HG03439 (cell line): ENCODE data around the gene THSD4.
"Not testable (repeated sequence)": the region's sequence is repeated elsewhere in the genome, so short reads cannot be mapped to it uniquely, and the experiment has no call there.

Source experiments
- ATAC-seq: cut with Tn5 transposase; IDR thresholded peaks from one replicate; pipeline ENCODE4 v1.9.1; 2021; ENCODE audit warnings: mild to moderate bottlenecking, moderate library complexity; ENCODE audit not compliant: unreplicated experiment

Gene THSD4

GRCh38 chr15:71718116-71718910 is 603.0 kb downstream of the THSD4 start:
- no peak for ATAC-seq

DNA sequence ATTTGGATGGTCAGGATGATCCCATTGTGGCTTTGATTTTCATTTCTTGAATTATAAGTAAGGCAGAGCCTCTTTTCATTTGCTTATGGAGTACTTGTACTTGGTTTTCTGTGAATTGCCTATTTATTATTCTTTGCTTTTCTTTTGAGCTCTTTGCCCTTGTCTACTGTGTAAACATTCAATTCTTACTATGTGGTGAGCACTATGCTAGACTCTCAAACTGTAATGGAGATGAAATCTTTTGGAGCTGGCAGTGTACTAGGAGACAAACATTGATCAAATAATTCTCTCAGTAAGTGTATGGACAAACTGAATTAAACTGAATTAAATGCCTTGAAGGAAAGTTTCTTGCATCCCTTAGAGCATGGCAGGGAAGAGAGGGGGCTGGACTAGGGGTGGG is 608.1 kb downstream of the THSD4 start:
- ATAC-seq, result no peak

DNA sequence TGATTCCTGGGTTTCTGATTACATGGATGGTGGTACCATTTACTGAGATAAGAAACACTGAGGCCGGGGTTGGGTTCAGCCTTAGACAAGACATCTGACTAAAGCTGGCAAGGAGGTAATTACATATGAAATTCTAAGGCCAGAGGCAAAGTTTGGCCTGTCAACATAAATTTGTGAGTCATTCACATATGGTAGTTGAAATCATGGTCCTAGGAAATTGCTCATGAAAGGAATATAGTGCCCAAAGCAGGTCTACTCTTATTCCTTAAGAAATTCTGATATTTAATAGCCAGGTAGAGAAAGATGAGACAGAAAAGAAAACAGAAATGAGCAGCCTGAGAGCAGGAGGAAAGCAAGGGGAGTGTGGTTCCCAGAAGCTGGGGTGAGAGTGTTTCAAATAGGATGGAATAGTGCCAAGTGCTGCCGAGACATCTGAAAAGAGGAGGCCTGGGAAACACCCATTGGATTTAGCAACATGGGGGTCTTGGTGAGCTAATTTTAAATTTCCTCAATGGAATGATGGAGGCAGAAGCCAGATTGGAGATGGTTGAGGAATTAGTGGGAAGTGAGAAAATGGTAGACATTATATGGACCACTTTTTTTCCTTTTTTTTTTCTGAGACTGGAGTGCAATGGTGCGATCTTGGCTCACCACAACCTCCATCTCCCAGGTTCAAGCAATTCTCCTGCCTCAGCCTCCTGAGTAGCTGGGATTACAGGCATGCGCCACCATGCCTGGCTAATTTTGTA is 610.1 kb downstream of the THSD4 start:
- ATAC-seq, result not testable (repeated sequence)

- no peak for ATAC-seq
These were observed 613.6 kb downstream of the THSD4 start for GRCh38 chr15:71728881-71729280.

DNA sequence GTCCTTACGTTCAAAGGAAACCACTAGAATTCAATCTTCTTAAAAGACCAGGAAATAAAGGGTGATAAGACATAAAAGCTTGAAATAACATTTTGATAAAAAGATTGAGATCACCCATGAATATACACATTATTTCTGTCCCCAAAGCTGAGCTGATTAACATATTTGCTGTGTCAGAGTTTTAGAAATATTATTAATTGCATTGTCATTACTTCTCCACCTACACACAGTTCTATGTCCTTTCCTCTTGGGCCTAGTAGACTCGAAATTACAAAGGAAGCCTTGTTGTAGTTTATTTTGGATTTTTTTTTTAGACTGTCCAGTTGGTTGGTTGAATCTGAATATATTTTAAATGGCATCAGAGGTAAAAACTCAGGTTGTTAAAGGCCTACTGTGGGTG is 614.0 kb downstream of the THSD4 start:
- no peak for ATAC-seq

DNA sequence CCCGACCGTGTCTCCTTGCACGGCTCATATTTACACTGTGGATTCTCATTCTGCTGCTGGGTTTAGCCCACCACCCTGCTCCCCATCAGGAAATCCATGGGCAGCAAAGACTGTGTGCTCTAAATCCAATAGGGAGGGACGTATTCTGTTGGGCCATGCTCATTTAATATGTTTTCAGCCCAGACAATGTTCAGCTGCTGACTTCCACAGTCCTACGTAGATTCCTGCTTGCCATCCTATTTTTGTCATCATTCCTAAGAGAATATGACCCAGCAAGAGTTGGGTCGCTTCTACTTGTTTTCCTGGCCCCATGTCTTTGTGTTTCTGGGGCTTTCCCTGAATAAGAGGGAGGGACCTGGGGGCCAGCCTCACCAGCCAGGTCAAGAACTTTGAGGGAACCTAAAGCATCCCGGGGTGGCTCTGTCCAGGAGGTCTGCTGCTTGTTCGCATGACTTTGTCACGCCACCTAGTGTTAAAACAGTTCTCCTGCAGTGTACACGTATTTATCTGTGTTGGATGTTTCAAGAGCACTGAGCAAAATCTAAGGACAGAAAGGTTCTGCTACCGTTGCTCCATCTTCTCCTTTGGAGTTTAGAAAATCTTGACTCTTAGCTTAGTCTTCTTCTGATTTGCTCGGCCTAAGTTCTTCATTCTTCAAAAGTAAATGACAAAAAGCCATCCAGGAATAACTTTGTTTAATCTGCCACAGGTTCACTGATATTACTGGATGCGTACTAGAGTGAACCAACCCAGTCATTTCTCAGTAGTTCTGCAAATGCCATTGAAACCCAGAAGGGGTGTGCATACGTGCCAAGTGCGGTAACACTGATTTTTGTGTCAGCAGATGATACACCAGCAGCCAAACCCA is 615.2 kb downstream of the THSD4 start:
- ATAC-seq, result no peak

- ATAC-seq, result no peak
These were observed 617.4 kb downstream of the THSD4 start for GRCh38 chr15:71732636-71733035.

DNA sequence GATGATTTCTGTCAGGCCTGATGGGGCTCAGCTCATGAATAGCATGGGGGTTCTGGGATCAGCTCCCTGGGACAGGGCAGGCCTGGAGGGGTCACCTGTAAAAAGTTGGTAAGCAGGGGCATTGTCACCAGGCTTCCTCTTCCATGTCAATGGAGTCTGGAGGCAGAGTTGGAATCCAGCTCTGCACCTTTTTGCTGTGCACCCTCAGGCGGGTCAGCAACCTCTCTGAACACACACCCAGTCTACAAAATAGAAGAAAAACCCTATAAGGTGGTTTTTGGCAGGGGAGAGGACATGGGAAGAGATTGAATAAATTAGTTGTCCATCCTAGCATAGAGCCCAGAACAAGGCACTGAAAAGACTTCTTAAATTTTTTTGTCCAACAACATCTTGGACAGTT is 617.9 kb downstream of the THSD4 start:
- no peak for ATAC-seq

GRCh38 chr15:71734709-71735384 is 619.6 kb downstream of the THSD4 start:
- ATAC-seq, result no peak

DNA sequence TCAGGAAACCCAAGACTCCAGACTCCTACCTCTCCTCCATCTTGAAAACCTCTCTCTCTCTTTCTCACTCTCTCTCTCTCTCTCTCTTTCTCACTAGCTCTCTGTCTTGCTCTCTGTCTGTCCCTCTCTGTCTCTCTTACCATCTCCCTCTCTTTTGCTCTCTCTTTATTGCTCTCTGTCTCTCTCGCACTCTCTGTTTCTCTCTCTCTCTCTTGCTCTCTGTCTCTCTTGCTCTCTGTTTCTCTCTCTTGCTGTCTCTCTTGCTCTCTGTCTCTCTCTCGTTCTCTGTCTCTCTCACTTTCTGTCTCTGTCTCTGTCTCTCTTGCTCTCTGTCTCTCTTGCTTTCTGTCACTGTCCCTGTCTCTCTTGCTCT is 620.1 kb downstream of the THSD4 start:
- ATAC-seq, result no peak

DNA sequence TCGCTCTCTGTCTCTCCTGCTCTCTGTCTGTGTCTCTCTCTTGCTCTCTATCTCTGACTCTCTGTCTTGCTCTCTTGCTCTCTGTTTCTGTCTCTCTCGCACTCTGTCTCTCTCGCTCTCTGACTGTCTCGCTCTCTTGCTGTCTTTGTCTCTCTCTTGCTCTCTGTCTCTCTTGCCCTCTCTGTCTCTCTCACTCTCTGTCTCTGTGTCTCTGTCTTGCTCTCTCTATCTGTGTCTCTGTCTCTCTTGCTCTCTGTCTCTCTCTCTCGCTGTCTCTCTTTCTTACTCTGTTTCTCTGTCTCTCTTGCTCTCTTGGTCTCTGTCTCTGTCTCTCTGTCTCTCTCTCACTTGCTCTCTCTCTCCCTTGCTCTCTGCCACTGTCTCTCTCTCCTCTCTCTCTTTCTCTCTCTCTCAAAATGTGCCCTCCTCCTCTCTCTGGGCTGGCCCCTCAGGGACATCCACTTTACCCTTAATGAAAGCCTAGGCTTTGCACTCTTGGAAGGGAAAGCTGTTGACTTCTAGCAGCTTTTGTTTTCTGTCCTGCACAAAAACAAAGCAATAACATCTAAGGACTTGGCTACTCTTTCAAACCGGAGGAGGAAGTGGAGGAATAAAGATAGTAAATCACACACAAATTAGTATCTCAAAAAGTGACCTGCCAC is 621.1 kb downstream of the THSD4 start:
- ATAC-seq, result no peak

GRCh38 chr15:71737761-71738160 is 622.5 kb downstream of the THSD4 start:
- no peak for ATAC-seq

DNA sequence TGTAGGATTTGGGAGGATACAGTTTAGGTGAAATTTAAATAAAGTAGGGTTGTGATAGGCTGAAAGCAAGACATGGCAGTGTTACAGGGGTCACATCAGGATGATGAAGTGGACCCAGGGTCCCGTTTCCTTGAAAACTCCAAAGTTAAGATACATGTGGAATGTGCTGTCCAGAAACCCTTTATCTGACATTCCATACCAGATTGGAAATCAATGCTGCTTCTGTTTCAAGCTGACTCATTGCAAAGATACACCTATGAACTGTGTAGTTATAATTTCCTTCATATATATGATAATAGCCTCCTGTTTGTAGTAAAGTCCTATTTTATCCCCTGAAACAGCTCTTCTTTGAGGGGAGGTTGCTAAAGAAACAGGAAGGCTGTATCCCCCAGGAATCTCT is 624.1 kb downstream of the THSD4 start:
- no peak for ATAC-seq

DNA sequence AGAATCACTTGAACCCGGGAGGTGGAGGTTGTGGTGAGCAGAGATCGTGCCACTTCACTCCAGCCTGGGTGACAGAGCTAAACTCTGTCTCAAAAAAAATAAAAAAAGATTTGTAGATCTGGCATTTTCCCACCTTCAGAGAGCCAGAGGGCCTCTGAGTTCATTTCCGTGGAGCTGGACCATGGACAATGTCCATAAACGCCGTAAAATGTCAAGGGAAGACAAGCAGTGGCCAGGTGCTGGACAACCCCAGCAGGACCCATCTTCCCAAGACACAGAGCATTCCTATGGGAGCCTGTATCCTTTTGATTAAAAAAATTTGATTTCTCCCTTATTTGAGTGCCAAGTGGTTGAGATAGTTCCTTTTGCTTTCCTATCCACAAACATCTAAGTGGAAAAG is 627.7 kb downstream of the THSD4 start:
- ATAC-seq, result no peak

DNA sequence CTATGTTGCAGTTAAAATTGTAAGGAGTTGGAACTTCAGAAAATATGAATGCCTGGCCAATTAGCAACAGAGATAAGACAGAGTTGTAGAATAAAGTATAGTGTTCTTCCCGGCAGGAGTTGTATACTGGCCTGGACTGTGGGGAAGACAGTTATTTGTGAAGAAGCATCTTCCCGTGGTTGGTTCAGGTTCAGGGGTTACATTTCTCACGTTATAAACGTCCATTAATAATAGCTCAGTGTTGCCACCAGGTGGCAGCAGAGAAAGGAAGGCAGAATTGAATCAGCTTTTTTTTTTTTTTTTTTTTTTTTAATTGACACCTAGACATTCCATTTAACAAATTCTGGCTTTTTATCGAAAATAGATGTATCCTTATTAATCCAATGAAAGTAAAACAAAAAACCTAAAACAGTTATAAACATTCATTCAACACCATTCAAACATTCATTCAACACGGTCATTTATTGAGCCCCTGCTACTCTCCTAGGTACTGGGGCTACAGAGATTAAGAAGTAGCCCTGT is 628.7 kb downstream of the THSD4 start:
- no peak for ATAC-seq

- ATAC-seq, result no peak
These were observed 631.4 kb downstream of the THSD4 start for GRCh38 chr15:71746719-71747118.

DNA sequence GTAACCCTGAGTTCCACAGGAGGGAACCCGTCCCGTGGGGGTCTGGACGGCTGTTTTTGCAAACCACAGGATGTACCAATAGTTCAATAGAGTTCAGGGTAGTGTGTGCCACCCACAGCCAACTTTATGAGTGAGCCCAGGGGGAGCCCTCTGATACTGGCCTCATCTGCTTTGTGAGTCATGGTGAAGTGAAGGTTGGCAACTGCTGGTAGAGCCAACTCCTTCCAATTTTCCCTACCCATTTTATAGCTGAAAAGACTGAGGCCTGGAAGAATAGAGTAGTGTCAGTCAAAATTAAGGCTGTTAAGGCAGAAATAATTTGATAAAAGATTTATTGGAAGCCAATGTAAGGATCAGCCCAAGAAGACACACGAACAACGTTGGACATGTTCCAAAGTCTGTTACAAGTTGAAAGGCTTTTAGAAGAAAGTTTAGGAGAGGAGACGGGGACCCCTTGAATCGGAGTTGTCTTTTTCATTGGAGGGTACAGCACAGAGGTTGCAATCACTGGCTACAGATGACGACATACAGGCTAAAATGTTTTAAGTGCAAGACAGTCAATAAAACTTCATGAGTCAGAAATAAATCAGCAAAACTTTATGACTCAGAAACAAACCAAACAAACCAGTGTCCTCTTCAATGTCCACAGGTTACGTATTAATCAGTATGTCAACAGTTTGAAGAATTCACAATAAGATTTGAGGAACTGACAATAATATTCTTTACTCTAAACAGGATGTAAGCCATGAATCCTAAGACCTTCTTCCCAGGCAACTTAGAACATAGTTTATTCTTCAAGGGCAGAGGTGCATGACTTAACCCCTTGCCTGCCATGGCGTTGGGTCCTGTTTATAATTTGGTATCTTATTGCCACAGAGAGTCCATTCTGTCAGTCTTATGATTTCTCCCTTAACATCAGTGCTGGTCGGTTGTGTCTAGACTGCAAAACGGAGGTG is 632.1 kb downstream of the THSD4 start:
- ATAC-seq, result no peak

GRCh38 chr15:71748293-71748718 is 633.0 kb downstream of the THSD4 start:
- no peak for ATAC-seq

DNA sequence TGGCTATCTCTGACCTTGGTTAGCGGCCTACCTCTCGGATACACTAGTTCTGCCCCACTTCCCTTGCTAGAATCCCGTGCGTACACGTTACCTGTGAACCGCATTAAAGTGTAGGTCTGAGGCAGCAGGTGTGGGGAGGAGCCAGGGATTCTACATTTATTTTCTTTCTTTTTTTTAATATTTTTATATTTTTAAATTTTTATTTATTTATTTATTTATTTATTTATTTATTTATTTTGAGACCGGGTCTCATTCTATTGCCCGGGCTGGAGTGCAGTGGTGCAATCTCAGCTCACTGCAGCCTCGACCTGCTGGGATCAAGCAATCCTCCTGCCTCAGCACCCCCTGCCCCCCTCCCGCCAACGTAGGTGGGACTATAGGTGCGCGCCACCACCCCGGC is 634.2 kb downstream of the THSD4 start:
- no peak for ATAC-seq
